Measurements from ENCODE around the gene BMP2. TPM values are rescaled to one million over a fixed set of nuclear protein-coding genes. Genes with fewer than 3 reads are reported as not detected.

Gene BMP2
- total RNA-seq, 3 donors from 2014 or later, result 22.5 to 64.5 (median 46.1) TPM

- Histone ChIP-seq H3K9me3 (peaks cover 4% of the 10 kb centered on the region), H3K36me3 (ENCODE audit: low read depth) (no peaks in the 10 kb centered on the region), H3K4me1 (ENCODE audit: low read depth) (peaks cover 4% of the 10 kb centered on the region), H3K4me3 (no peak overlapping the region)
- DNase-seq, result no peak
- intact Hi-C loops (cut with DNase I, micrococcal nuclease), result no loop called here
- ATAC-seq, result peak; percentile 15
- TF ChIP-seq, protein P1, sequence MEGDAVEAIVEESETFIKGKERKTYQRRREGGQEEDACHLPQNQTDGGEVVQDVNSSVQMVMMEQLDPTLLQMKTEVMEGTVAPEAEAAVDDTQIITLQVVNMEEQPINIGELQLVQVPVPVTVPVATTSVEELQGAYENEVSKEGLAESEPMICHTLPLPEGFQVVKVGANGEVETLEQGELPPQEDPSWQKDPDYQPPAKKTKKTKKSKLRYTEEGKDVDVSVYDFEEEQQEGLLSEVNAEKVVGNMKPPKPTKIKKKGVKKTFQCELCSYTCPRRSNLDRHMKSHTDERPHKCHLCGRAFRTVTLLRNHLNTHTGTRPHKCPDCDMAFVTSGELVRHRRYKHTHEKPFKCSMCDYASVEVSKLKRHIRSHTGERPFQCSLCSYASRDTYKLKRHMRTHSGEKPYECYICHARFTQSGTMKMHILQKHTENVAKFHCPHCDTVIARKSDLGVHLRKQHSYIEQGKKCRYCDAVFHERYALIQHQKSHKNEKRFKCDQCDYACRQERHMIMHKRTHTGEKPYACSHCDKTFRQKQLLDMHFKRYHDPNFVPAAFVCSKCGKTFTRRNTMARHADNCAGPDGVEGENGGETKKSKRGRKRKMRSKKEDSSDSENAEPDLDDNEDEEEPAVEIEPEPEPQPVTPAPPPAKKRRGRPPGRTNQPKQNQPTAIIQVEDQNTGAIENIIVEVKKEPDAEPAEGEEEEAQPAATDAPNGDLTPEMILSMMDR (IDR thresholded peaks at IDR 0.05), result no peak
Observed at GRCh38 chr20:6756693-6757595, 10.5 kb upstream of the BMP2 start.

DNA sequence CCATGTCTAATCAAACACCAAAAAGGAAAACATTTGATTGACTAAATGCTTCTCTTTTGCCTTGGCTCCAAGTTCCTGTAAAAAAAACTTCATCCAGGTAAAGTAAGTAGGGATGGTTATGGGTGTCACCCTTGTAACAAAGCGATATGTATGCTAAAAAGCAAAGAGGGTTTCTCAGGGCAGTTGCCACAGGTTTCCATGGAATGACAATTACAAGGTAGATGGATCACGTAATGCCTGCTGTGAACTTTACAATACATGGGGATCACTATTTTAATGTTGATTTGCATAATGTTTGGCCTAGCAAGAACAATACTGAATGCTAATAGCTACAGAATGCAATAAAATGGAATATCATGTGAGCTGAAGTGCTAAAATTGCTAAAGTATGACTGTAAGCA lies 2.9 kb upstream of the BMP2 start:
- TF ChIP-seq, protein P1 (IDR thresholded peaks at IDR 0.05), result no peak
- no peaks in the 10 kb centered on the region for H3K9me3 ChIP-seq
- intact Hi-C loops (cut with DNase I, micrococcal nuclease), result loop anchor here in 1 of 2 donors (5.0 kb wide), 1 partner anchor 127 kb away; no protein-coding TSS in a partner anchor

DNA sequence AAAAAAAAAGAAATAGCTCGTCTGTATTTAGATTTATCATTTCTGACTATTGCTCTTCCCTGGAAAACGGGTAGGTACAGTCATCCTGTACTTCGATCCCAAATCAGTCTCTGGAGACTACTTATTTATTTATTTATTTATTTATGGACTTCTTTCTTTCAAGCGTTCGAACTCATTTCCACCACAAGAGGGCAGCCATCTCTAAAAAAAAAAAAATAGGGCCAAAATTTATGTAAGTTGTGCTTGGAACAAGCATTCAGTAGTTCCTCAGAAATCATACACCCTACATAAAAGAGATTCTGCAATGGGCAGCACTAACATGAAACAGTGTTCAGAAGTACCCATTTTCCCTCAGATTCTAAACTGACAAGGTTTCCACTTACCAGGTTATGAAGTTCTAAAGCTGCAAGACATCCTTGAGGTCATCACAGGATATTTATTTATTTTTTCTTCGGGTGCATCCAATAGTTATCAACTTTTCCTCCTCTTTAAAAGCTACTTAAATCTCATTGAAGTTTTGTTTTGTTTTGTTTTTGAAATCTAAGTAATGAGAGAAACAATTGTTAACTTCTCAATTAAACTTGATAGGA lies 1.9 kb upstream of the BMP2 start:
- Histone ChIP-seq H3K4me1 (ENCODE audit: low read depth) (peaks cover 3% of the 10 kb centered on the region), H3K36me3 (ENCODE audit: low read depth) (no peaks in the 10 kb centered on the region), H3K4me3 (no peak overlapping the region), H3K9me3 (no peaks in the 10 kb centered on the region)
- intact Hi-C loops (cut with DNase I, micrococcal nuclease), result loop anchor here in 1 of 2 donors (5.0 kb wide), 1 partner anchor 128 kb away; no protein-coding TSS in a partner anchor
- TF ChIP-seq, protein P1 (IDR thresholded peaks at IDR 0.05), result no peak
- no peak for ATAC-seq
- DNase-seq, result peak in 1 of 3 donors; percentile 27

More for the DNA sequence above, 2.9 kb upstream of the BMP2 start:
- ATAC-seq (no peak), DNase-seq (no peak)
- Histone ChIP-seq H3K4me3 (no peak overlapping the region), H3K4me1 (ENCODE audit: low read depth) (peaks cover 3% of the 10 kb centered on the region), H3K36me3 (ENCODE audit: low read depth) (no peaks in the 10 kb centered on the region)

- Histone ChIP-seq H3K9me3 (no peaks in the 10 kb centered on the region), H3K4me1 (ENCODE audit: low read depth) (peaks cover 7% of the 10 kb centered on the region), H3K4me3 (no peak overlapping the region), H3K36me3 (ENCODE audit: low read depth) (no peaks in the 10 kb centered on the region)
- intact Hi-C loops (cut with DNase I, micrococcal nuclease), result loop anchor here in 1 of 2 donors (5.0 kb wide), 1 partner anchor 129 kb away; no protein-coding TSS in a partner anchor
- ATAC-seq, result peak; percentile 10
- TF ChIP-seq, protein P1 (IDR thresholded peaks at IDR 0.05), result no peak
- peak in 2 of 3 donors; percentile 40 to 47 for DNase-seq
Observed at GRCh38 chr20:6766433-6766832, 1.1 kb upstream of the BMP2 start.

DNA sequence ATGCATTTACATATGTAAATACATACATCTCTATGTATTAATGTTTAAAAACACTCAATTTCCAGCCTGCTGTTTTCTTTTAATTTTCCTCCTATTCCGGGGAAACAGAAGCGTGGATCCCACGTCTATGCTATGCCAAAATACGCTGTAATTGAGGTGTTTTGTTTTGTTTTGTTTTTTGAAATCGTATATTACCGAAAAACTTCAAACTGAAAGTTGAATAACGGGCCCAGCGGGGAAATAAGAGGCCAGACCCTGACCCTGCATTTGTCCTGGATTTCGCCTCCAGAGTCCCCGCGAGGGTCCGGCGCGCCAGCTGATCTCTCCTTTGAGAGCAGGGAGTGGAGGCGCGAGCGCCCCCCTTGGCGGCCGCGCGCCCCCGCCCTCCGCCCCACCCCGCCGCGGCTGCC lies 355 bp upstream of the BMP2 start:
- no peaks in the 10 kb centered on the region for H3K36me3 ChIP-seq (ENCODE audit: low read depth)
- H3K4me3 ChIP-seq, result peak overlapping the region; percentile 22
- H3K4me1 ChIP-seq (ENCODE audit: low read depth), result peaks cover 7% of the 10 kb centered on the region
- H3K9me3 ChIP-seq, result no peaks in the 10 kb centered on the region
- TF ChIP-seq, protein P1 (IDR thresholded peaks at IDR 0.05), result no peak
- intact Hi-C loops (cut with DNase I, micrococcal nuclease), result loop anchor here in 1 of 2 donors (5.0 kb wide), 1 partner anchor 130 kb away; no protein-coding TSS in a partner anchor
- DNase-seq, result no peak
- ATAC-seq, result no peak
